NCI-H774 (cell line): ENCODE measurements around the gene SHF.

Source experiments
- DNase-seq: peaks from one replicate; lab custom pipeline; 2025; lab: John Stamatoyannopoulos, UW

The SHF gene

DNA sequence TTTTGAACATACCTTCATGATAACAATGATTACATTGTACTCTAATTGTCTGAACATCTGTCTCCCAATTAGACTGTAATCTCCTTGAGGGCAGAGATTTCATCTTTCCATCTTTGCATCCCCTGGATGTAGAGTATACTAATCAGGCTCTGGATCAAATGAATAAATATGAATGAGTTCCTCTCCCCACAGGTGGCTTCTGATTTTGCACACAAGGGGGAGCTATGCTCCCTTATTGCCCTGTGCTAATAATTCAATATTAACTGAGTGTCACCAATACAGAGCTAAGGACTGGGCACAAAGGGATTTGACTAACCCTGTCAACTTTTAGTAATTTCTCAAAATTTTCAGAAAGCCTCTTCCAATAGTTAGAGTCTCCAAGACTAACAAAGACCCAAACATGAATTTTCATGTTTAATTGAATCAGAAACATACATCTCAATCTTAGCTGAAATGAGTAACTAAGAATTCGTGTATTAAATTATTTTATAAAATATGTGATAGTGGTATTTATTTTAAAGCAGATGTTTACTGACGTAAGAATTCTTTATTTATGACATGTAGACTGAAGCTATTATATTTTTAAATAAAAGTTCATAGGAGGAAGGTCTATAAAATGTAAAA, 61.1 kb downstream of the SHF start:
- no peak for DNase-seq

DNA sequence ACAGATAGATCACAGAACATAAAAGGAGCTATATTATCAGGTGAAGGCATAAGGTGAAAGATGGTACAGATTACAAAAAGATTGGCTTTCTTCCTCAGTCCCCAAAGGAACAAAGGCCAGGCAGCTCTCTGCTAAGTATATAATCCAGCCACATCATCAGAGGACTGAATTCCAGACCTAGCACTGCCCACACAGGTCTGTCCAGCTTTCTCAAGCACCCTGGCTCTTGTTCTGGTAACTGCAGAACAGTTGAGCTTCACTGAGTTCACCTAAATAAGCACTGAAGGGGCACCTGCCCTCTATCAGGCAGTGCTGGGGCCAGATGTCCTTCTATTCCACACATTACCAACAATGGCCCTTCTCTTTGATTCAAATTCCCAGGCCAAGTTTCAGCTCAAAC, 64.4 kb downstream of the SHF start:
- no peak for DNase-seq

DNA sequence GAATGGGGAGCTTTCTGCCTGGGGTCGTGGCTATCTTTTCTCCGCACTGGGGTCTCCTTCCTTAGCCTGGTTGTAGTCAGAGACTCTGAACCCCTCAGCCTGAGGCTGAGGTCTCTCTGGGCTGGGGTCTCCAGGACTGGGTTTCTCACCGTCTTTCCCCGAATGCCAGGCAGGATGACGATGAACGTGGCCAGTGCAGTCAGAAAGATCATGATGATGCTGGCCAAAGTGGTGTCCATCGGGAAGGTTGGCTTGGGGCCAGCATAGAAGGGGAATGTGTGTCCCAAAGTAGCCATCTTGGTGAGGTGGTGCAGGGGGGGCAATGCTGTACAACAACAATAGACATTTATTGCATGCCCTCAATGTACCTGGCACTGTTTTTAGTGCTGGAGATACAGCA, 65.0 kb downstream of the SHF start:
- no peak for DNase-seq

DNA sequence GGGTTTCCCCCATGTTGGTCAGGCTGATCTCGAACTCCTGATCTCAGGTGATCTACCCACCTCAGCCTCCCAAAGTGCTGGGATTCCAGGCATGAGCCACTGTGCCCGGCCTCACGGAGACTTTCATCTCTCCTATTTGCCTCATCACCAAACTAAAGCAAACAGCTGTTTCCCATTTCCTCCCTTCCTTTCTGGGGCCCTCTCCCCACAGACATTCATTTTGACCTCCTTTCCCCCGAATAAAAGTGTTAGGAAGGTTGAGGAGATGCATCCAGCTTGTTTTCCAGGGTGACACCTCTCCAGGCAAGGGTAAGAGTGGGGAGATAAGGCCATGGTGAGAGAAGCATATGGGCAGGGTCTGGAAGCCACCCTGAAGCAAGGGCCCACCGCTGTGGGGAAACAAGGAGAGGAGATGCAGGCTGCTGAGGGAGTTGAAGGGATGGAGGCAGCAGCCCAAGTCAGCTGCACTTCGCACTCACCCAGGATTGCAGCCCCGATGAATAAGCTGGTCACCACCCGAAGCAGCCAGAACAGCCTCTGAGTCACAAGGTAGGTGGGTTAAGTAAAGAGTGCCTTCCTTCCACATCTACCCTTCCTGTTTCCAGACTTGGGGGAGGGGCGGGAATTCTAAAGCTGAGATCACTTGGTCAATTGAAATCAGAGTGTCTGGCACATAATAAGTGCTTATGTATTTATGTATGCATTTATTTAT, 65.9 kb downstream of the SHF start:
- DNase-seq, result no peak

DNA sequence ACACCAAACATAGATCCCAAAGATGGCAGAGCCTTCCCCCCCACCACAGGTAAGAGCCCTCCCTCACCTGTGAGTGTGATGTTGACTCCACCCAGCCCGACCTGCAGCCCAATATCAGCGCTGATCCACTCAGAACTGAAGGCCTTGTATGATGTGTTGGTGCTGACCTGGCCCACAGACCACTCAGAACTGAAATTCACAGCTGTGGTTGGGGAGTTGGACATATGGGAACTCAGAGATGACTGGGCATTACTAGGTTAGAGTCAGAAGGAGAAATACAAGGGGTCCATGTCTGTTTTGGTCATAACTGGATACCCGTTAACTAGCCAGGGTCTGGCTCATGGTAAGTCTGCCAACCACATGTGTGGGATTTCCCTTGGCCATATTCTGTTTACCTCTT, 66.7 kb downstream of the SHF start:
- no peak for DNase-seq

DNA sequence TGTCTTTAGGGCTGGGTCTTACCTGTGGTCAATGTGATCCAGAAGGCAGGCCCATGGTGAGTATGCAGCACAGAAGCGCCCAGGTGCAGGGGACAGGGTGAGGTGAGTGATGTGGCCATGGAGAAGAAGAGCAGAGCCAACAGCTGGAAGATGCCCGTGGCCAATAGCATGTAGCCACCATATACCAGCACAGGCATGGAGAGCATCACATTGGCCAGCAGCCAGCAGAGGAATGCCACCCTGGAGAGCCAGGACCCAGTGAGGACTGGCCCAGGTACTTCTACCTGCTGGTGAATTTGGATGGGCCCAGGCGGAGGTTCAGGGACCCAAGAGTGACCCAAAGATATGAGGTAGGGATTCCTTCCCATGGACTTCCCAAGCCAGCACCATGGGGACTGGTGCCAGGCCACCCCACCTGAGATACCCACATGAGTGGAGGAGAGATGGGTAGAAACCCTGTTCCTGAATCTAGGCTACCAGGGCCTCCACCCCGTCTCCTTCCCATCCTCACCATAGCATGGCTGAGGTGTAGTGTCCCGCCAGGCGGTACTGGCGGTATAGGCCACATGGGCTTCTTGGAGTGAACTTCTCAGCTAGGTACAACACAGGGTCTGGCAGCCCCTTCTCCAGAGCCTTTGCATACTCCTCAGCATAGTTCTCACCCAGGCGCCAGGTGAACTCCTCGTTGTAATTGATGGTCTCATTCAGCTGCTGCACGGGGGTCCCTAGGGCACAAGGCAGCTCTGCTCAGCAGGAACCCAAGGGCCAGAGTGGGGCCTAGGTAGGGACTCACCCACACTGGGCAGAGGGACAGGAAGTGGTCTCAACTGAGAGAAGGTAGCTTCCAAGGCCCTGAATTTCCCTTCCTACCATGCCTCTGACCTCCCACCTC, 67.4 kb downstream of the SHF start:
- no peak for DNase-seq

DNA sequence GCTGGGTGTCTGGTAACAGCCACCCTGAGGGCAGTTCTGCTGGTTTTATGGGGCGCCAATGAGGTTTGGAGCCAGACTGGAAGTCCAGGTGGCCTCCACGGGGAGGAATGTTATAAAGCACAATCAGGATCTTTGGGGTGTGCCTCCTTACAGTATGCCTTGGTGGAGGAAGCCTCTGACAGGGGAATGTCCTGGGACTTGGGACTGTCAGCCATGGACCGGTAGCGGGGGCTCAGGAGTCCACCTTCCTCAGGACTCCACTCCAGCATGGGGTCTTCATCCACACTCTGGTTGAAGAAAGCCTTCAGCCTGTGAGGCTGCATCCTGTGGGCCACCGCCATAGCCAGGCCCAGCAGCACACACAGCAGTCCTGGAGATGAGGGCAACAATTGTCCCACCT, 68.8 kb downstream of the SHF start:
- no peak for DNase-seq

DNA sequence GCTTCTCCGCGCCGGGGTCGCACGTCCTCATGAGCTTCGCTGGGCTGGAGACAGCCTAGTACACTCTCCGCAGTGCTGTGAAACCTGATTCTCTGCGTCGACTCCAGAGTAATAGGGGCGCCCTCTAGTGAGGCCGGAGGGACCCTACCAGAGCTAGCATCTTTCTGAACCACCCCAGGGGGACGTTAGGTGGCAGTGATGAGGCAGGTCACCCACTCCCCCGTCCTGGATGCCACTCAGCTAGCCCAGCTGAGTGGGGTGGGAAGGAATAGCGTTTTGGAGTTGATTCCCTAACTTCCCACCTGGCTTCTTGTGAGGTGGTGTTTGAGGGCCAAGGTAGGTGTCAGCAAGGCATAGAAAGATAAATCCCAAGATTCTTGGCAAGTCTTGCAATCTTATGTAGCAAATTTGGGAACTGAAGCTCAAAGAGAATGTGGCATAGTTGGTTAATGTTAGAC, 69.6 kb downstream of the SHF start:
- DNase-seq, result peak; percentile 80

DNA sequence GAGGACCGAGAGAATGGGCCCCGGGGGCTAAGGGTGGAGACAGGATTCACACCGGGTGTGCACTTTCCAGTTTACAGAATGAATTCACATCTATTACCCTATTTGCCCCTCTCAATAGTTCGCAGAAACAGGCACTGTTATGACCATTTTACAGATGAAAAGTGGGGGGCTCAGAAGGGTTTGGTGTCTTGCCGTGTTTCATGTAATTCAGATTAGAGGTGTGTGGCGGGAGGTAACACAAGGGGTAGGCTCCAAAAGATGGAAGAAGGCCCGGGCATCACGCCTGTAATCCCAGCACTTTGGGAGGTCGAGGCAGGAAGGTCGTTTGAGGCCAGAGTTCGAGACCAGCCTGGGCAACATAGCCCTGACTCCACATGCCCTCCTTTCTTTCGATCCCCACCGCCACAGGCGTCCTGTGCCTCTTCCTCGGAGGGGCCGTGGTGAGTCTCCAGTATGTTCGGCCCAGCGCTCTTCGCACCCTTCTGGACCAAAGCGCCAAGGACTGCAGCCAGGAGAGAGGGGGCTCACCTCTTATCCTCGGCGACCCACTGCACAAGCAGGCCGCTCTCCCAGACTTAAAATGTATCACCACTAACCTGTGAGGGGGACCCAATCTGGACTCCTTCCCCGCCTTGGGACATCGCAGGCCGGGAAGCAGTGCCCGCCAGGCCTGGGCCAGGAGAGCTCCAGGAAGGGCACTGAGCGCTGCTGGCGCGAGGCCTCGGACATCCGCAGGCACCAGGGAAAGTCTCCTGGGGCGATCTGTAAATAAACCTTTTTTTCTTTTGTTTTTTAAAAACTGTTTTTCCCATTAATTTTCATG, 70.2 kb downstream of the SHF start:
- no peak for DNase-seq
